Fibroblast of mammary gland (primary cell): ENCODE results near the gene POLDIP2.

ENCODE experiments used
- DNase-seq: peaks from one replicate; pipeline ENCODE4 v3.0.0-alpha.2; 2010; ENCODE audit warnings: low read depth
- H3K4me3 ChIP-seq: 2 replicates; pipeline ENCODE4 v1.5.1; 2011; ENCODE audit warnings: low read depth, mild to moderate bottlenecking, low read length, moderate library complexity; ENCODE audit not compliant: control insufficient read depth
- CTCF ChIP-seq: conservative IDR thresholded peaks from 2 replicates; pipeline ENCODE4 v1.5.1; 2011; ENCODE audit warnings: low read depth, low read length, inconsistent platforms; ENCODE audit not compliant: control insufficient read depth, insufficient read depth

The POLDIP2 gene

GRCh38 chr17:28320215-28321061, 36.9 kb downstream of the POLDIP2 start:
- peak; percentile 23 for DNase-seq
- peak overlapping the region; percentile 88 for H3K4me3 ChIP-seq
- no peak for TF ChIP-seq CTCF

DNA sequence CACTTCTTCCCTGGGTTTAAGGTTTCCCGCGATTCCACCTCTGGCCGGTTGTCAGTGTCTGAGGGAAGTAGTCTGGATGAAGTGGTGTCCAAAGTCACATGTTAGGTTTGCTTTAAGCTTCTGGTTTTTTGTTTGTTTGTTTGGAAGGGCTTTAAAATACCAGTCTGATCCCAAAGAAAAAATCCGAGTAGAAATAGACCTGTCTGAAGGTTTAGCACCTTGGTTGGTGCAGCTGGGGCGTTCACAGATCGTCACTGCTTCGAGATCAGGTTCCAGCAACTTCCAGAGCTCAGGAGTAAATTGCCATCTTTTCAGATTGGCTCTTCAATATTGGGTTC, 37.8 kb downstream of the POLDIP2 start:
- H3K4me3 ChIP-seq, result peak overlapping the region; percentile 88
- peak; percentile 17 for DNase-seq
- no peak for TF ChIP-seq CTCF

- TF ChIP-seq CTCF, result peak; percentile 4
- H3K4me3 ChIP-seq, result peak within 1 kb of the TSS; percentile 88
- DNase-seq, result peak; percentile 96
These were observed 38.3 kb downstream of the POLDIP2 start, which contains the start of gene TMEM97 for GRCh38 chr17:28318759-28319597. TSS of gene TMEM97 (plus strand) at chr17:28319200. CDS start at chr17:28319240, 40 bp downstream.

DNA sequence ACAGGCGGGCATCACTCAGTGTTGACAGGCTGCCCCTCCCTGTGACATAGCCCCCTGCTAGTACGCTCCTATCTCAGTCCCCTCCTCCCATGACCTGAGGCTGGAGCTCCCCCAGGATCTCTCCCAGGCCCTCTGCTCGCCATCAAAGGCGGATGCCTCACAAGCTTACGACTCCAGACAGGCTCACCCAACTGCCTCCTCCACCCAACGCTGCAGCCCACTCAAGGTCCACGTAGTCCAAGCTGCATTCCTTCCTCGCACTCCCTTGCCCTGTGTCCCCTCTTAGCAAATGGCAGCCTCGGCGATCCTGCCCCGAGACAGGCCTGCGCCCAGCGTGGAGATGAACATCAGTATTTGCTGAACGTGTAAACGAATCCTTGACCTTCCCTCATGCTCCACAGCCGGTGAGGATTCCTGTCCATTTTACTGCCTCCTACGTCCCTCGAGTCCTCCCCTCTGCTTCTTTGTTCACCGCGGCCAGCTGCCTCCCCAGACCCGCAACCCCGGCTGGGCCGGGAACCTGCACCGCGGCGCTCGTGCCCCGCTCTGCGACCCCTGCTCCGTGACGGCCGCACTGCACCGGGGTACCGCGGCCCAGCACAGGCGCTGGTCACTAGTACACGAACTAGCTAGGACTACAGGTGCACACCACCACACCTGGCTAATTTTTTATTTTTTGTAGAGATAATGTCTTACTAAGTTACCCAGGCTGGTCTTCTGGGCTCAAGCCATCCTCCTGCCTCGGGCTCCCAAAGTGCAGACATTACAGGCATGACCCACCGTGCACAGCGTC, 39.2 kb downstream of the POLDIP2 start:
- no peak for TF ChIP-seq CTCF
- H3K4me3 ChIP-seq, result peak overlapping the region; percentile 88
- no peak for DNase-seq

- TF ChIP-seq CTCF, result no peak
- no peak for DNase-seq
- no peak overlapping the region for H3K4me3 ChIP-seq
These were observed 40.0 kb downstream of the POLDIP2 start for GRCh38 chr17:28317099-28317965.
